Effector memory CD8-positive, alpha-beta T cell (primary cell): ENCODE data around the gene SAG.

Experiments
- ATAC-seq: fragments of 150-1000 bp; cut with Tn5 transposase; replicated peaks from 2 replicates; pipeline ENCODE4 v1.10.0; 2021; ENCODE audit warnings: mild to moderate bottlenecking, moderate library complexity
- DNase-seq, 3 experiments: peaks; one replicate each; pipeline ENCODE4 v3.0.0; 2021
- H3K27ac Mint-ChIP-seq, 2 donors: one replicate each; pipeline ENCODE4 v1.8.0; 2022; ENCODE audit warnings: mild to moderate bottlenecking in 2 of 2, mixed read lengths in 2 of 2, moderate library complexity in 2 of 2
- H3K27me3 Mint-ChIP-seq, 2 donors: one replicate each; pipeline ENCODE4 v1.8.0; 2022; ENCODE audit warnings: mixed read lengths in 2 of 2
- H3K36me3 Mint-ChIP-seq: one replicate; pipeline ENCODE4 v1.8.0; 2022; ENCODE audit warnings: mild to moderate bottlenecking, moderate library complexity, mixed read lengths; ENCODE audit not compliant: insufficient read depth
- H3K4me1 Mint-ChIP-seq, 2 donors: one replicate each; pipeline ENCODE4 v1.8.0; 2022; ENCODE audit warnings: low read depth in 2 of 2, mixed read lengths in 2 of 2
- H3K4me3 Mint-ChIP-seq, 2 donors: one replicate each; pipeline ENCODE4 v1.8.0; 2022; ENCODE audit warnings: mild to moderate bottlenecking in 2 of 2, mixed read lengths in 2 of 2, moderate library complexity in 2 of 2
- H3K9me3 Mint-ChIP-seq, 2 donors: one replicate each; pipeline ENCODE4 v1.8.0; 2022; ENCODE audit warnings: mixed read lengths in 2 of 2

The SAG gene

GRCh38 chr2:233297076-233297475, 10.5 kb upstream of the SAG start:
- H3K36me3 Mint-ChIP-seq, result peaks cover 47% of the 10 kb centered on the region
- ATAC-seq, result no peak
- DNase-seq, result no peak
- H3K27ac Mint-ChIP-seq, result peak overlapping the region in 1 of 2 donors; percentile 52
- H3K27me3 Mint-ChIP-seq, result no peaks in the 10 kb centered on the region
- peaks cover 8% of the 10 kb centered on the region in 2 donors for H3K4me1 Mint-ChIP-seq
- no peaks in the 10 kb centered on the region for H3K9me3 Mint-ChIP-seq
- no peak overlapping the region for H3K4me3 Mint-ChIP-seq

- H3K4me1 Mint-ChIP-seq, result peaks cover 3 to 4% of the 10 kb centered on the region in 2 donors
- no peaks in the 10 kb centered on the region for H3K27me3 Mint-ChIP-seq
- ATAC-seq, result no peak
- H3K36me3 Mint-ChIP-seq, result peaks cover 17% of the 10 kb centered on the region
- no peak overlapping the region for H3K4me3 Mint-ChIP-seq
- no peaks in the 10 kb centered on the region for H3K9me3 Mint-ChIP-seq
- no peak overlapping the region for H3K27ac Mint-ChIP-seq
- no peak for DNase-seq
Observed at GRCh38 chr2:233300401-233300800, 7.2 kb upstream of the SAG start.

DNA sequence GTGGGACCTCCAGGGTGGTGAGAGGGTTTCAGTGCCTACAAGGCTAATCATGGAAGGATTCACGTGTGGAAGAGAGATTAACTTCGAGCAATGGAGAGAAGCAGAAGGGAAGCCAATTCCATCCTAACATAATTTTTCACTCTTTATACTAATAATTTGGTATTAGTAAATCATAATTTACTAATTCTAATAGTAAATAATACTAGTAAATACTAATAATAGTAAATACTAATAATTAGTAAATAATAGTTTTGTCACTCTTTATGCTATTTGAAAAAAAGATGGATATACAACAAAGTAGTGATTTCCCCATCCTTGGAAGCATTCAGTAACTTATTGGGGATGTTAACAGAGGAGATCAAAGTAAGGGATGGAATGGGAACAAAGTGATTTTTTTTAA, 6.4 kb upstream of the SAG start:
- no peaks in the 10 kb centered on the region for H3K27me3 Mint-ChIP-seq
- H3K36me3 Mint-ChIP-seq, result peaks cover 9% of the 10 kb centered on the region
- no peak overlapping the region for H3K27ac Mint-ChIP-seq
- DNase-seq, result no peak
- no peaks in the 10 kb centered on the region for H3K9me3 Mint-ChIP-seq
- no peak for ATAC-seq
- H3K4me1 Mint-ChIP-seq, result peaks cover 2% of the 10 kb centered on the region in 2 donors
- H3K4me3 Mint-ChIP-seq, result no peak overlapping the region

DNA sequence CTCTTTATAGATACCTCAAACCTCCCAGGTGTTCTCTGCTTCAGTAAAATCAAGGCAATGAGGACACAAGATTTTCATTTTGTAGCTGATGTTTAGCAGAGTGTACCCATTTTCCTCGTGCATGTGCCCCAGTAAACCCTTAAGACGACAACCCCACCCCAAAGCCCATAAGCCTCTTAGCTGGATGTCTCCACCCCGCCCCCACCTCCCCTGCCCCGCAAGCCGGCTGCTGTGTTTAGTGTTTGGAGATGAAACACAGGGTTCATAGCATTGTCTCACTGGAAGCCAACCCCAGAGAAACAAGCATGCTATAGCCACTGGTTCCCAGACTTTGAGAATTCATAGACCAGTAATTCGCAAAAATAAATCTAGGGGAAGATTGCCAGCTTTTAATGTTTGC, 5.8 kb upstream of the SAG start:
- Mint-ChIP-seq H3K27ac (no peak overlapping the region), H3K9me3 (no peaks in the 10 kb centered on the region), H3K4me1 (peaks cover 0 to 2% of the 10 kb centered on the region in 2 donors), H3K4me3 (no peak overlapping the region), H3K27me3 (no peaks in the 10 kb centered on the region), H3K36me3 (peaks cover 6% of the 10 kb centered on the region)
- DNase-seq (no peak), ATAC-seq (no peak)

- Mint-ChIP-seq H3K4me1 (peaks cover 0 to 2% of the 10 kb centered on the region in 2 donors), H3K27ac (no peak overlapping the region), H3K9me3 (no peaks in the 10 kb centered on the region)
Observed at GRCh38 chr2:233303252-233303651, 4.4 kb upstream of the SAG start.

DNA sequence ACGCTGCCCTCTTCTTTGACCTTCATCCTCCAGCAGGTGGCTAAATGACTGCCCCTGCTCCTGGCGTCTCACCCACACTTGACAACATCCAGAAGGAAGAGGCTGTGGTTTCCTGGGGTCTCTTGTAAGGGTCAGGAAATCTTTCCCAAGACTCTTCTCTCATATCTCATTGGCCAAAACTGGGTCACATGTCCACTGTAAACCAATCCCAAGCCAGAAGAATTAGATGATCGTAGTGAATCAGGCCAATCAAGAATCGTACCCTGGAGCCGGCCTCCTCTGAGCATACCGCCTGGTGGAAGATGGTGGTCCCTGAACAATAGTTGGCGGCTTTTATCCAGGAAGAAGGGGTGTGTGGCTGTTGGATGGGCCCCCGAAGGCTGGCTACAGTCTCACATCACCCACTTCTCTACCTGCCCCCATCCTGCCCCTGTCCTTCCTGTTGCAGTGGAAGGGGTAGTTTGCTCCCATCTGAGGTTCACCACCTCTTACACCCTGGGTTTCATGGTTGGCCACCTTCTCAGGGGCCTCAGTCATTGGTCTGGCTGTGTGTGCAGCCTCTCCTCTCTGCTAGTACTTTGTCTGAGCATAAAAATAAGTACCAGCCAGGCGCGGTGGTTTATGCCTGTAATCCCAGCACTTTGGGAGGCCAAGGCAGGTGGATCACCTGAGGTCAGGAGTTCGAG, 3.8 kb downstream of the SAG start:
- H3K4me3 Mint-ChIP-seq, result no peak overlapping the region
- H3K27ac Mint-ChIP-seq, result peak overlapping the region in 1 of 2 donors; percentile 19
- no peaks in the 10 kb centered on the region for H3K9me3 Mint-ChIP-seq
- H3K36me3 Mint-ChIP-seq, result no peaks in the 10 kb centered on the region
- ATAC-seq, result peak; percentile 51
- DNase-seq, result no peak
- H3K4me1 Mint-ChIP-seq, result peaks cover 12 to 15% of the 10 kb centered on the region in 2 donors
- no peaks in the 10 kb centered on the region for H3K27me3 Mint-ChIP-seq

More at GRCh38 chr2:233303252-233303651, 4.4 kb upstream of the SAG start:
- Mint-ChIP-seq H3K27me3 (no peaks in the 10 kb centered on the region), H3K4me3 (no peak overlapping the region), H3K36me3 (peaks cover 3% of the 10 kb centered on the region)
- ATAC-seq, result no peak
- DNase-seq, result no peak

DNA sequence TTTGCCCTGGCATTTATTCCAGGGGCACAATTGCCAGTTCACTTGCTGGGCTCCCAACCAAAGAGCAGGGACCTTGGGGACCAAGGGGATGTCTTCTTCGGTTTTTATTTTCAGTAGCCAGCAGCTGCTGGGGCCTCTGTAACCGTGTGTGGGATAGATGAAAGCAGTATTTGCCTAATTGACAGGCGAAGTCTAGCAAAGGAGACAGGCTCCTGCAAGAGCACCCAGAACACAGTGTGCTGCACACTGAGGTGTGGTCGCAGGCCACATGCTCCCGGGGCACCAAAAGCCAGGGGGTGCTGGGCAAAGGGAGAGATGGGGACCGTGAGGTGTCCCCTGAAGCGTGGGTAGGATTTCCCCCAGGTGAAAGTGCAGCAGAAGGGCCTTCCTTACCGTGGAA, 5.3 kb downstream of the SAG start:
- no peak for DNase-seq
- Mint-ChIP-seq H3K4me3 (no peak overlapping the region), H3K27me3 (no peaks in the 10 kb centered on the region), H3K9me3 (no peaks in the 10 kb centered on the region), H3K36me3 (no peaks in the 10 kb centered on the region), H3K27ac (peak overlapping the region; percentile 6 to 19), H3K4me1 (peaks cover 11 to 15% of the 10 kb centered on the region in 2 donors)
- no peak for ATAC-seq

GRCh38 chr2:233314180-233314925, 6.7 kb downstream of the SAG start:
- Mint-ChIP-seq H3K9me3 (no peaks in the 10 kb centered on the region), H3K4me1 (peaks cover 13 to 15% of the 10 kb centered on the region in 2 donors), H3K4me3 (no peak overlapping the region), H3K27me3 (peaks cover 7 to 10% of the 10 kb centered on the region in 2 donors), H3K27ac (no peak overlapping the region), H3K36me3 (no peaks in the 10 kb centered on the region)
- ATAC-seq (no peak), DNase-seq (no peak)

DNA sequence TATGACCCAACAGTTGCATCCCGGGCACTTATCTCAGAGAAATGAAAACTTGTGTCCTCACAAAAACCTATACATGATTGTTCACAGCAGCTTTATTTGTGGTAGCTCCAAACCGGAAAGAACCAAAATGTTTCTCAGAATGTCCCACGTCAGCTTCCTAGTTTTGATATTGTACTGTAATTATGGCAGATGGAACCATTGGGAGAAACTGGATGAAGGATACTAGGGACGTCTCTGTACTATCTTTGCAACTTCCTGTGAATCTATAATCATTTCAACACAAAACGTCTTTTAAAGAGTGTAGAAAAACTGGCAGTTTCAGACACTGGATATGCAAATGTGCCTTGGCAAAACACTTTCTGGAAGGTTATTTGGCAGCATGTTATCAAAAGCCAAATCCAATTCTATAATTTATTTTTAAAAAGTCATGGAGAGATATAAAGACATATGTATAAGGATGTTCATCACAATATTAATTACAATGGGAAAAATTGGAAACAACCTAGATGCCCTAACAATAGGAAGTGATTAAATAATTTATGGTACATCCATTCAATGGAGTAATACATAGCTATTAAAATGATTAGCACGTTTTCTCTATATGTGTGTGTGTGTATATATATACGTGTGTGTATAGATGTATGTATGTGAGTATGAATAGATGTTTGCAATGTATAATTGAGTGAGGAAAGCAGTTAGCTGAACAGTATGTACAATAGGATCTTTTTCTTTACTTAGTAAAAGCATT, 9.8 kb downstream of the SAG start:
- H3K4me3 Mint-ChIP-seq, result no peak overlapping the region
- no peak for ATAC-seq
- DNase-seq, result no peak
- peaks cover 4% of the 10 kb centered on the region for H3K36me3 Mint-ChIP-seq
- H3K27ac Mint-ChIP-seq, result no peak overlapping the region
- no peaks in the 10 kb centered on the region for H3K9me3 Mint-ChIP-seq
- peaks cover 7 to 17% of the 10 kb centered on the region in 2 donors for H3K27me3 Mint-ChIP-seq
- peaks cover 7 to 15% of the 10 kb centered on the region in 2 donors for H3K4me1 Mint-ChIP-seq

GRCh38 chr2:233319256-233319655, 11.6 kb downstream of the SAG start:
- ATAC-seq, result no peak
- no peak for DNase-seq
- H3K27me3 Mint-ChIP-seq, result peaks cover 7 to 17% of the 10 kb centered on the region in 2 donors
- H3K4me1 Mint-ChIP-seq, result peaks cover 8 to 11% of the 10 kb centered on the region in 2 donors
- no peaks in the 10 kb centered on the region for H3K9me3 Mint-ChIP-seq
- no peak overlapping the region for H3K27ac Mint-ChIP-seq
- H3K36me3 Mint-ChIP-seq, result peaks cover 4% of the 10 kb centered on the region
- H3K4me3 Mint-ChIP-seq, result no peak overlapping the region

DNA sequence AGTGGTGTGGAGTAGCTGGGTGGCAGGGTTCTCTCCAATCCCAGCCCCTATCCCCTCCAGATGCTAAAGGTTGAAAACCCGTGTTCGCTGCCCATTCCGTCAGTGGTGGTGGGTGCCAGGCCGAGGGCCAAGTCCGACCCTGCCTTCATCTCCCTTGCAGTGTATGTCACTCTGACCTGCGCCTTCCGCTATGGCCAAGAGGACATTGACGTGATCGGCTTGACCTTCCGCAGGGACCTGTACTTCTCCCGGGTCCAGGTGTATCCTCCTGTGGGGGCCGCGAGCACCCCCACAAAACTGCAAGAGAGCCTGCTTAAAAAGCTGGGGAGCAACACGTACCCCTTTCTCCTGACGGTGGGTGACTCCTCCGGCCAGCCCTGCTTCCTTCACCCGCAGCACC, 12.9 kb downstream of the SAG start:
- H3K36me3 Mint-ChIP-seq, result peaks cover 4% of the 10 kb centered on the region
- H3K27ac Mint-ChIP-seq, result no peak overlapping the region
- no peaks in the 10 kb centered on the region for H3K9me3 Mint-ChIP-seq
- H3K4me3 Mint-ChIP-seq, result no peak overlapping the region
- peaks cover 8 to 14% of the 10 kb centered on the region in 2 donors for H3K4me1 Mint-ChIP-seq
- peaks cover 7 to 17% of the 10 kb centered on the region in 2 donors for H3K27me3 Mint-ChIP-seq
- ATAC-seq (no peak), DNase-seq (no peak)

DNA sequence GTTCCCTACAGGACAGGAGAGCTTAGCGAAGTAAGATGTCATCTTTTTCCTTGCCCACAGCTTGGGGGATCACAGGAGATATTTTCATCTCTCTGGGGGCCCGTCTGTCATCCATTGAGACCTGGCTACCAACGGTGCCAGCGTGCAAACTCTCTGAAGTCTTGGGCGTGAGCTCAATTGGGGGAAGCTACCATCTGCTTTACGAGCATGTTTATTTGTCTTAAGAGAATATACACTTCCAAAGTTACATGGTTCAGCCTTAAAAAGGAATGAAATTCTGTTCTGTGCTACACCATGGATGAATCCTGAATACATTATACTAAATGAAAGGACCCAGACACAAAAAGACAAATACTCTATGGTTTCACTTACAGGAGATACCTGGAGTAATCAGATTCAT, 13.6 kb downstream of the SAG start:
- no peak overlapping the region for H3K4me3 Mint-ChIP-seq
- peaks cover 7 to 17% of the 10 kb centered on the region in 2 donors for H3K27me3 Mint-ChIP-seq
- peaks cover 8 to 16% of the 10 kb centered on the region in 2 donors for H3K4me1 Mint-ChIP-seq
- H3K9me3 Mint-ChIP-seq, result no peaks in the 10 kb centered on the region
- H3K36me3 Mint-ChIP-seq, result peaks cover 4% of the 10 kb centered on the region
- H3K27ac Mint-ChIP-seq, result peak overlapping the region; percentile 49 to 53
- ATAC-seq, result no peak
- DNase-seq, result no peak

- peaks cover 1 to 11% of the 10 kb centered on the region in 2 donors for H3K27me3 Mint-ChIP-seq
- peaks cover 4% of the 10 kb centered on the region for H3K36me3 Mint-ChIP-seq
- ATAC-seq, result no peak
- no peak overlapping the region for H3K27ac Mint-ChIP-seq
- no peak overlapping the region for H3K4me3 Mint-ChIP-seq
- peaks cover 11 to 14% of the 10 kb centered on the region in 2 donors for H3K4me1 Mint-ChIP-seq
- DNase-seq, result no peak
- H3K9me3 Mint-ChIP-seq, result no peaks in the 10 kb centered on the region
Observed at GRCh38 chr2:233323851-233324250, 16.2 kb downstream of the SAG start.
